Tibial nerve (tissue), 4 donors: Measurements from ENCODE around the gene ADAMTS2. TPM values are rescaled to one million over a fixed set of nuclear protein-coding genes. Genes with fewer than 3 reads are reported as not detected.

ENCODE experiments used
- DNase-seq, 2 donors: peaks; one replicate each; pipeline ENCODE4 v3.0.0-alpha.2; 2019; ENCODE audit warnings: low spot score in 2 of 2
- H3K27ac ChIP-seq, 4 donors: fragments of 200-600 bp; sonication (generic) in 3 of 4; one replicate each; pipeline ENCODE4 v1.5.1; 2017 to 2019; ENCODE audit warnings: mild to moderate bottlenecking in 1 of 4
- H3K27me3 ChIP-seq, 2 donors: fragments of 200-600 bp; sonication (generic) in 1 of 2; one replicate each; pipeline versions ENCODE4 v1.5.1 to v1.6.0; 2017 to 2019
- H3K36me3 ChIP-seq, 3 donors: fragments of 200-600 bp; sonication (generic); one replicate each; pipeline ENCODE4 v1.5.1; 2018 to 2019
- H3K4me1 ChIP-seq, 4 donors: fragments of 200-600 bp; sonication (generic) in 3 of 4; one replicate each; pipeline ENCODE4 v1.5.1; 2017 to 2019
- H3K4me3 ChIP-seq, 4 donors: fragments of 200-600 bp; sonication (generic) in 3 of 4; one replicate each; pipeline ENCODE4 v1.5.1; 2017 to 2019; ENCODE audit warnings: mild to moderate bottlenecking in 1 of 4, moderate library complexity in 1 of 4
- H3K9me3 ChIP-seq, 4 donors: fragments of 200-600 bp; sonication (generic) in 3 of 4; one replicate each; pipeline ENCODE4 v1.5.1; 2017 to 2019
- CTCF ChIP-seq, 5 experiments: fragments of 200-600 bp in 3 of 5; fragments of 450-650 bp in 2 of 5; sonication (generic) in 3 of 5; IDR thresholded peaks; one replicate each; pipeline ENCODE4 v1.5.1; 2016 to 2019; ENCODE audit warnings: antibody characterized with exemption in 5 of 5, mild to moderate bottlenecking in 3 of 5, moderate library complexity in 2 of 5
- EP300 ChIP-seq, 2 donors: sonication (generic); formaldehyde crosslinking; IDR thresholded peaks; one replicate each; pipeline ENCODE4 v1.6.1; 2017; ENCODE audit warnings: antibody characterized with exemption in 2 of 2, mild to moderate bottlenecking in 1 of 2
- POLR2A ChIP-seq, 2 donors: fragments of 450-650 bp; IDR thresholded peaks; one replicate each; pipeline ENCODE4 v1.6.1; 2017; ENCODE audit warnings: antibody characterized with exemption in 2 of 2, mild to moderate bottlenecking in 2 of 2, moderate library complexity in 2 of 2
- WGBS, 2 donors: methylation state at CpG; one replicate each; pipeline ENCODE4 v1.1.5; 2018; 5-methylcytosine and 5-hydroxymethylcytosine counted together
- total RNA-seq, 4 donors: library from RNA; depleted of rRNA; stranded (reverse); fragments of >200 nt; gene quantifications; one replicate each; pipeline ENCODE4 v1.1.0, GENCODE V29; 2016

The ADAMTS2 gene
- total RNA-seq, 4 donors from 2014 or later: 23.2 to 58.8 (median 47.2) TPM

GRCh38 chr5:179251276-179251969 is 93.8 kb downstream of the ADAMTS2 start:
- Histone ChIP-seq H3K4me1 (peaks cover 0 to 10% (median 0%) of the 10 kb centered on the region in 4 donors), H3K27me3 (no peaks in the 10 kb centered on the region), H3K9me3 (peaks cover 0 to 2% (median under 1%) of the 10 kb centered on the region in 4 donors), H3K4me3 (no peak overlapping the region), H3K27ac (no peak overlapping the region), H3K36me3 (no peaks in the 10 kb centered on the region)
- WGBS, 2 donors: 84 to 89% methylated on average over 8 of the region's 8 CpGs
- no peak for DNase-seq
- TF ChIP-seq EP300 (IDR thresholded peaks at IDR 0.05) (no peak), POLR2A (IDR thresholded peaks at IDR 0.05) (no peak), CTCF (IDR thresholded peaks at IDR 0.05) (no peak)

GRCh38 chr5:179250561-179251225 is 94.6 kb downstream of the ADAMTS2 start:
- WGBS, 2 donors: 97 to 98% methylated on average over 13 of the region's 13 CpGs
- Histone ChIP-seq H3K4me3 (no peak overlapping the region), H3K27ac (no peak overlapping the region), H3K27me3 (no peaks in the 10 kb centered on the region), H3K36me3 (no peaks in the 10 kb centered on the region), H3K4me1 (peaks cover 0 to 2% (median 0%) of the 10 kb centered on the region in 4 donors), H3K9me3 (peaks cover 0 to 5% (median 2%) of the 10 kb centered on the region in 4 donors)
- no peak for TF ChIP-seq CTCF (IDR thresholded peaks at IDR 0.05)
- TF ChIP-seq POLR2A (IDR thresholded peaks at IDR 0.05): no peak
- no peak for TF ChIP-seq EP300 (IDR thresholded peaks at IDR 0.05)
- DNase-seq: no peak

- no peak overlapping the region for H3K4me3 ChIP-seq
- peaks cover 0 to 30% (median 2%) of the 10 kb centered on the region in 4 donors for H3K4me1 ChIP-seq
- 96 to 97% methylated on average over 2 of the region's 2 CpGs for WGBS, 2 donors
- no peak for TF ChIP-seq POLR2A (IDR thresholded peaks at IDR 0.05)
- no peak for TF ChIP-seq CTCF (IDR thresholded peaks at IDR 0.05)
- no peak for TF ChIP-seq EP300 (IDR thresholded peaks at IDR 0.05)
- no peak for DNase-seq
- peaks cover 0 to 5% (median 2%) of the 10 kb centered on the region in 4 donors for H3K9me3 ChIP-seq
- no peaks in the 10 kb centered on the region for H3K36me3 ChIP-seq
- no peak overlapping the region for H3K27ac ChIP-seq
- H3K27me3 ChIP-seq: no peaks in the 10 kb centered on the region
These were observed 99.0 kb downstream of the ADAMTS2 start for GRCh38 chr5:179246227-179246626.

- no peak overlapping the region for H3K27ac ChIP-seq
- TF ChIP-seq POLR2A (IDR thresholded peaks at IDR 0.05) (no peak), EP300 (IDR thresholded peaks at IDR 0.05) (no peak), CTCF (IDR thresholded peaks at IDR 0.05) (no peak)
- no peaks in the 10 kb centered on the region for H3K27me3 ChIP-seq
- WGBS, 2 donors: 66 to 73% methylated on average over 4 of the region's 4 CpGs
- no peak for DNase-seq
- H3K4me3 ChIP-seq: no peak overlapping the region
- H3K36me3 ChIP-seq: no peaks in the 10 kb centered on the region
- H3K4me1 ChIP-seq: peaks cover 0 to 42% (median 3%) of the 10 kb centered on the region in 4 donors
- peaks cover 0 to 5% (median 2%) of the 10 kb centered on the region in 4 donors for H3K9me3 ChIP-seq
These were observed 100.2 kb downstream of the ADAMTS2 start for GRCh38 chr5:179245031-179245430.

GRCh38 chr5:179244044-179244443 is 101.2 kb downstream of the ADAMTS2 start:
- H3K9me3 ChIP-seq: peaks cover 0 to 5% (median 2%) of the 10 kb centered on the region in 4 donors
- TF ChIP-seq EP300 (IDR thresholded peaks at IDR 0.05) (no peak), CTCF (IDR thresholded peaks at IDR 0.05) (no peak), POLR2A (IDR thresholded peaks at IDR 0.05) (no peak)
- no peak overlapping the region for H3K4me3 ChIP-seq
- 33 to 39% methylated on average over 5 of the region's 5 CpGs for WGBS, 2 donors
- no peaks in the 10 kb centered on the region for H3K27me3 ChIP-seq
- DNase-seq: no peak
- peaks cover 0 to 43% (median 3%) of the 10 kb centered on the region in 4 donors for H3K4me1 ChIP-seq
- peak overlapping the region in 2 of 4 donors; percentile 22 to 62 for H3K27ac ChIP-seq
- H3K36me3 ChIP-seq: no peaks in the 10 kb centered on the region
